Eye (tissue), 1 donor: ENCODE data around the gene UQCRQ.

Source experiments
- DNase-seq: peaks from one replicate; pipeline ENCODE4 v3.0.0-alpha.2; 2015

UQCRQ gene

GRCh38 chr5:132871459-132872284, 5.2 kb downstream of the UQCRQ start:
- no peak for DNase-seq

DNA sequence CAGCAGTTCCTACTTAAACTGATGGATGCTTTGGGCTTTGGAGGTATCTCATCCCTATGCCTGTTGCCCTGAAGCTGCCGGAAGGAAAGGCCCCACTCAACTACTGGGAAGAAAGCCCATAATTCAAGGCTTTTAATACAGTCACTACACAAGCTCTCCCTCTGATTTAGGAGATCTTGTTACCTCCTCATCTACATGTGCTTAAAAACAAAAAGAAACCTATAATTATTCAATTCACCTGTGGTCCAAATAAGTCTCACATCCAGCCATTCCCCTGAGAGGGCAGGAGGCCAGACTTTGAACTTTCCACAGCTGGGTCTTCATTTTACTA, 6.3 kb downstream of the UQCRQ start:
- no peak for DNase-seq

- DNase-seq = no peak
These were observed 6.9 kb downstream of the UQCRQ start, which contains the start of gene LEAP2 for GRCh38 chr5:132873119-132873929. Gene LEAP2, plus strand, starts transcription at chr5:132873668. Its CDS starts 27 bp downstream, at chr5:132873695.

GRCh38 chr5:132873930-132874271, 7.5 kb downstream of the UQCRQ start:
- no peak for DNase-seq

DNA sequence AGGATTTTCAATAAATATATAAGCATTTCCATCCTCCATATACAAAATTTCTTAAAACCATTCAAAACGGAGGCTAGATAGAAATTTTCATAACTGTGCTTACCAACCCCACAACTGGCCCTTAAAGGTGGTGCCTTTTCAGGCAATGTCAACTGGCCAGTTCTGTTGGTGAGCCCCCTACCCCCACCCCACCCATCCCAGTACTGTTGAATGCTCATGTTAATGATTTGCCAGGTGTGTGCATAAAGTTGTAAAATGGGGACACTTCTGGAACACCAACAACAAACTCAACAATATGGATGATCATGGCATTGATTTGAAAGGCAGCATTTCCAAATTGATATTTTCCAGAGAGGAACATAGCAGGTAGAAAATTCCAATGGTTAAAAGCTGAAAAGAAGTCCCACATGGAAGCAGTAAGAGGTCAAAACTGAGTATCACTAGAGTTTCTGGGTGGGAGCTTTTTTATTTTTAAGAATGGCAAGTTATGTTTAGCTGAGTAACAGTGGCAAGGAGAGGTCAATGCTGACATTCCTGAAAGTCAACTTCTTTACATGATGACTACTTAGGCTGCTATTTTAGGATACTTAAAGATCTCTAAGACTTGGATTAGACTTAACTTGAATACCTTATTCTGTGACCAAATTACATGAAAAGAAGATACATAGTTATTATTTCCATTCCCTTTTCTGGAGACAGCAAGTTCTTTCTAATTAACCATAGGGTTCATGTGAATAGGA, 9.7 kb downstream of the UQCRQ start:
- no peak for DNase-seq

GRCh38 chr5:132877466-132877865, 11.0 kb downstream of the UQCRQ start:
- no peak for DNase-seq

- DNase-seq = no peak
These were observed 11.5 kb downstream of the UQCRQ start for GRCh38 chr5:132877938-132878337.

- DNase-seq = peak; percentile 74
These were observed 16.9 kb downstream of the UQCRQ start for GRCh38 chr5:132883261-132883834.

GRCh38 chr5:132884548-132884947, 18.1 kb downstream of the UQCRQ start:
- DNase-seq = no peak

DNA sequence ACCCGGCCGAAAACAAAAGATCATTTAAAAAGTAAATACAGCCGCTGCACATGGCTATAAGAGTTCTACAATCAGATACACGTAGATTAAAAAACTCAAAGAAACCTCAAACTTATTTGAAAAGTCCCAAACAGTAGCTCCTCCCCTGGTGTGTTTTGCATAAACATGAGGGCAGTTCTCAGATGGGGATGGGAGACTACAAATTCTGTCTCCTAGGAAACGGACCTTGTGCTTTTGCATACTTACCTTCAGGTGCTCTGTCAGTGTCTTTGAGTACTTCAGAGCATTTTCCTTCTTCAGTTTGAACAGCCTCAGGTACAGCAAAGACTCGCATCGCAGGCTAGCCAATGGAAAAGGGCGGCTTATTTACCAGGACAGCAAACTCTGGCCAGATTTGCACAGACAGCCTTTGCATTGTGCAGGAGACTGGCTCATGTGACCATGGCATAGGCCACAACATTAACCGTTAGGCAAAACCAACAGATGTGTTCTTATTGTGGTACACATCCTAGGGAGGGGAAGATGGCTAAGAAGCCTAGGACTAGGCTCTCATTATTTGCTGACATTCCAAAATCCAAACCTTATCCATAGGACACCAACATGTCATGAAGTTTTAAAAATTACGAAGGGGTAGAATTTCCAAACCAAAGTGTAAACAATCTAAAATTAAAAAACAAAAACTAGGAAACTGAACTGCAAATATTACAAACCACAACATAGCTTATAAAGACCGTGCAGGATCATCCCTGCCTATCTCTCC, 19.8 kb downstream of the UQCRQ start:
- no peak for DNase-seq

GRCh38 chr5:132887283-132887682, 20.8 kb downstream of the UQCRQ start:
- DNase-seq = no peak

GRCh38 chr5:132889501-132889900, 23.1 kb downstream of the UQCRQ start:
- no peak for DNase-seq

DNA sequence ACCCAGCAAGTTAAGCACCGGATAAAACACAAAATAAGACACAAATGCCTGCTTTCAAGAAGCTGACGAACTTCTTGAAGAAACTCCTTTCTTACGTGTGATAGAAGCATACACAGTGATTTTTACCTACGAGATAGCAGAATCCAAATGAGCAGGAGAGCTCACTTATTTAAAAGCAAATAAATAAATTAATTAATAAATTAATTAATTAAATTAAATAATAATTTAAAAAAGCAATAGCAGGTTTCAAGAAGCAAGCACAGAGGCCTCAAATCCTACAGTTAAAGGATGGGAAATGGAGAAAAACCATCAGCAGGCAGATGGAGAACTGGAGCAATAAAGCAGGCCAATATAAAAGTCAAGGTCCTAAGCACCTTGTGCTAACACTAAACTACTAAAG, 24.4 kb downstream of the UQCRQ start:
- DNase-seq = no peak

- DNase-seq = no peak
These were observed 29.4 kb downstream of the UQCRQ start for GRCh38 chr5:132895719-132896305.

- DNase-seq = no peak
These were observed 30.2 kb downstream of the UQCRQ start for GRCh38 chr5:132896685-132897084.

DNA sequence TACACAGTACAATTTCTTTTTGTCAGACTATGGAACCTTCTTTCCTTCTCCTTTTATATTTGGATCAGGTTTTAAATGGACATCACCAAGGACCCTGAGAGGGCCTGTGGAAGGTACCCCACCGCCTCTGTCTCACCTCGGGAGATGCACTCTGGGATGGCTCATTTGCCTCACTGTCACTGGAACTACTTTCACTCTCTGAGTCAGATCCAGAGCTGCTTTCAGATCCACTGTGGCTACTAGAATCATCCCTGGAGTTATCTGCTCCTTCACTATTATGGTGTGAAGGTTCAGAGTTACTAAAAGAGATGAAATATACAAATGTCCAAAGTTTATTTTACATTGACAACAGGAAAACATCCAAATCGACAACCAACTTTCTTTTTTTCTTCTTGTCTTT, 31.7 kb downstream of the UQCRQ start:
- DNase-seq = no peak

DNA sequence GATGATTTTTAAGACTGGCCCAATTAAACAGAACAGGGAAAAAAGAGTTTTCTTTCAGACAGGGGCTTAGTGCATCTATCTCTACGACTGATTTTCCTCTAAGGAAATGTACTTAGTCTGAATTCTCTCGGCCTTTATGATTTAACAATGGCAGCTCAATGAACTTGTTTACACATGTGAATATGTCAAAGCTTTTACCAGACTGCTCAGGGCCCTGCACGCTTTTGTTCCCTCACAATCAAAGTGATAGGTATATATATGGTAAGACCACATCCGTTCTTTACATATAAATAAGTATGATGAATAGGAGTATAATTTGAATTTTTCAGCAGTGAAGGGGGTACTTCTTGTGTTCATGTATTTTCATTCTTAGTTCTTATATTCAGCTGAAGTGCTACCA, 34.6 kb downstream of the UQCRQ start:
- DNase-seq = no peak

GRCh38 chr5:132901730-132902129, 35.3 kb downstream of the UQCRQ start:
- no peak for DNase-seq

- no peak for DNase-seq
These were observed 39.5 kb downstream of the UQCRQ start for GRCh38 chr5:132905938-132906337.

GRCh38 chr5:132907161-132907560, 40.7 kb downstream of the UQCRQ start:
- DNase-seq = no peak

- no peak for DNase-seq
These were observed 43.3 kb downstream of the UQCRQ start for GRCh38 chr5:132909702-132910101.

DNA sequence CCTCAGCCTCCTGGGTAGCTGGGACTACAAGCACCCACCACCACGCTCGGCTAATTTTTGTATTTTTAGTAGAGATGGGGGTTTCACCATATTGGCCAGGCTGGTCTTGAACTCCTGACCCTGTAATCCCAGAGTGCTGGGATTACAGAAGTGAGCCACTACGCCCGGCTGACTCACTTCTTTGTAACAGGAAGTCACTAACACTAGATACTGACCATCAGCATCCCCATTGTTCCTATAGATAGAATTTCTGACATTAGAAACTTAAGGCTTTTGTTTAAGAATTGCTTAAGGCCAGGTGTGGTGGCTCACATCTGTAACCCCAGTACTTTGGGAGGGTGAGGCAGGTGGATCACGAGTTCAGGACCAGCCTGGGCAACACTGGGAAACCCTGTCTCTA, 49.2 kb downstream of the UQCRQ start:
- no peak for DNase-seq
